Measurements from ENCODE around the gene PSEN2. TPM values are rescaled to one million over a fixed set of nuclear protein-coding genes. Genes with fewer than 3 reads are reported as not detected.
A peak's percentile ranks its signal among the peaks of the same experiment; 100 is the strongest.
"Not testable (repeated sequence)": the region's sequence is repeated elsewhere in the genome, so short reads cannot be mapped to it uniquely, and the experiment has no call there.

PSEN2 gene
- total RNA-seq, 1 donor from 2014 or later, result 18.1 TPM

GRCh38 chr1:226916497-226916896 lies 46.1 kb downstream of the PSEN2 start:
- DNase-seq (ENCODE audit: low spot score), result no peak

- peak; percentile 78 for DNase-seq (ENCODE audit: low spot score)
These were observed 49.2 kb downstream of the PSEN2 start for GRCh38 chr1:226919587-226919986.

- DNase-seq (ENCODE audit: low spot score), result no peak
These were observed 49.6 kb downstream of the PSEN2 start for GRCh38 chr1:226919995-226920394.

GRCh38 chr1:226920446-226920894 lies 50.1 kb downstream of the PSEN2 start:
- DNase-seq (ENCODE audit: low spot score), result no peak

- DNase-seq (ENCODE audit: low spot score), result no peak
These were observed 51.1 kb downstream of the PSEN2 start for GRCh38 chr1:226921504-226921903.

GRCh38 chr1:226929260-226930111 lies 59.1 kb downstream of the PSEN2 start:
- DNase-seq (ENCODE audit: low spot score), result not testable (repeated sequence)

GRCh38 chr1:226934483-226935237 lies 64.2 kb downstream of the PSEN2 start:
- DNase-seq (ENCODE audit: low spot score), result no peak

- no peak for DNase-seq (ENCODE audit: low spot score)
These were observed 67.7 kb downstream of the PSEN2 start for GRCh38 chr1:226937940-226938725.

- peak; percentile 64 for DNase-seq (ENCODE audit: low spot score)
These were observed 68.6 kb downstream of the PSEN2 start for GRCh38 chr1:226938903-226939437.

GRCh38 chr1:226939438-226940028 lies 69.1 kb downstream of the PSEN2 start:
- DNase-seq (ENCODE audit: low spot score), result no peak

GRCh38 chr1:226940029-226940805 lies 69.8 kb downstream of the PSEN2 start, which contains the start of gene COQ8A:
COQ8A (plus strand) TSS chr1:226940294; CDS start chr1:226961386, 21,092 bp downstream.
- DNase-seq (ENCODE audit: low spot score), result peak; percentile 100

- DNase-seq (ENCODE audit: low spot score), result no peak
These were observed 70.3 kb downstream of the PSEN2 start for GRCh38 chr1:226940806-226941067.

GRCh38 chr1:226942392-226942791 lies 72.0 kb downstream of the PSEN2 start:
- no peak for DNase-seq (ENCODE audit: low spot score)

GRCh38 chr1:226943156-226943555 lies 72.7 kb downstream of the PSEN2 start:
- no peak for DNase-seq (ENCODE audit: low spot score)

GRCh38 chr1:226943927-226944326 lies 73.5 kb downstream of the PSEN2 start:
- DNase-seq (ENCODE audit: low spot score), result no peak

GRCh38 chr1:226945106-226945857 lies 74.9 kb downstream of the PSEN2 start:
- DNase-seq (ENCODE audit: low spot score), result no peak

Measured in umbilical cord (tissue), 2 donors.